DOHH2 (cell line): Measurements from ENCODE around the gene TYRO3.

Experiments
- H3F3A ChIP-seq: fragments of 200-600 bp; sonication (generic), shearing (Covaris generic); 2 replicates; pipeline ENCODE4 v1.6.0; 2016; ENCODE audit warnings: antibody characterized with exemption, mild to moderate bottlenecking; ENCODE audit not compliant: control insufficient read depth, insufficient read depth
- H3K27ac ChIP-seq: fragments of 200-600 bp; sonication (generic); 2 replicates; pipeline ENCODE4 v1.5.1; 2014; ENCODE audit warnings: low read depth, mild to moderate bottlenecking, low read length, moderate library complexity
- H3K27me3 ChIP-seq: fragments of 200-600 bp; sonication (generic); 2 replicates; pipeline ENCODE4 v1.6.1; 2014; ENCODE audit warnings: mild to moderate bottlenecking, low read length, mixed read lengths; ENCODE audit not compliant: control insufficient read depth
- H3K36me3 ChIP-seq: fragments of 200-600 bp; sonication (generic); 2 replicates; pipeline ENCODE4 v1.6.1; 2014; ENCODE audit warnings: mild to moderate bottlenecking, low read length, moderate library complexity, mixed read lengths; ENCODE audit not compliant: control insufficient read depth
- H3K4me1 ChIP-seq: fragments of 200-600 bp; sonication (generic); 2 replicates; pipeline ENCODE4 v1.6.1; 2014; ENCODE audit warnings: mild to moderate bottlenecking, low read length, mixed read lengths; ENCODE audit not compliant: control insufficient read depth
- H3K4me2 ChIP-seq: fragments of 200-600 bp; sonication (generic); 2 replicates; pipeline ENCODE4 v1.6.0; 2014; ENCODE audit warnings: mild to moderate bottlenecking, low read length, moderate library complexity
- H3K4me3 ChIP-seq: fragments of 200-600 bp; sonication (generic); 2 replicates; pipeline ENCODE4 v1.5.1; 2014; ENCODE audit warnings: mild to moderate bottlenecking, low read length, mixed read lengths
- H3K79me2 ChIP-seq: fragments of 200-600 bp; sonication (generic); 2 replicates; pipeline ENCODE4 v1.6.1; 2014; ENCODE audit warnings: mild to moderate bottlenecking, low read length, mixed read lengths; ENCODE audit not compliant: control insufficient read depth
- H3K9me2 ChIP-seq: fragments of 200-600 bp; sonication (generic); replicated peaks from 2 replicates; pipeline ENCODE4 v1.6.1; 2014; ENCODE audit warnings: mild to moderate bottlenecking, low read length, mixed read lengths; ENCODE audit not compliant: control insufficient read depth
- H3K9me3 ChIP-seq: fragments of 200-600 bp; sonication (generic); 2 replicates; pipeline ENCODE4 v1.6.1; 2014; ENCODE audit warnings: antibody characterized with exemption, low read length, mixed read lengths; ENCODE audit not compliant: control insufficient read depth, insufficient read depth
- H4K20me1 ChIP-seq: fragments of 200-600 bp; sonication (generic); 2 replicates; pipeline ENCODE4 v1.6.0; 2014; ENCODE audit warnings: low read depth, mild to moderate bottlenecking, antibody characterized with exemption, low read length, moderate library complexity; ENCODE audit not compliant: control insufficient read depth, insufficient read depth
- EZH2phosphoT487 ChIP-seq: fragments of 200-600 bp; sonication (generic); IDR thresholded peaks from 2 replicates; pipeline ENCODE4 v1.6.1; 2017; ENCODE audit warnings: borderline replicate concordance, mild to moderate bottlenecking, antibody characterized with exemption, low read length, moderate library complexity, mixed read lengths
- TF ChIP-seq, protein P1 (sequence below): fragments of 200-600 bp; sonication (generic); IDR thresholded peaks from one replicate; pipeline ENCODE4 v1.5.1; 2014; ENCODE audit warnings: antibody characterized with exemption, mild to moderate bottlenecking, low read depth, low read length; ENCODE audit not compliant: poor library complexity, severe bottlenecking

TYRO3 gene

DNA sequence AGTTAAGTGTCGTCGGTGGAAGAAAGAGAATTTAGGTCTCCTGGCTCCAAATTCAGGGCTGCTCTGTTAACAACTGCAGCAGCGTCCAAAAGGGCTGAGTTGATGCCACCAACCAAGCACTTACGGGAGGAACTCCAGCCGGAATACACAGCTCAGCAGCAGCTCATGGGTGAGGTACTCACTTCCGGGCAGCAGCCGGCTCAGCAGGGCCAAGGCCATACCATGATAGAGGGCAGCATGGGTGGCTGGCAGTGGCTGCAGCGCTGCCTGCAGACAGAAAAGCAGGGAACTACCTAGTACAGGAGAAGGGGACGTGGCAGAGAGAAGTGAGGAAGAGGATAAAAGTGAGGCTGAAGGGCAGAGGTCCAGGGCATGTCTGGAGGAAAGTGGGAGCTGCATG, 37.4 kb upstream of the TYRO3 start:
- Histone ChIP-seq H4K20me1 (no peaks in the 10 kb centered on the region), H3K27ac (no peak overlapping the region), H3K27me3 (no peaks in the 10 kb centered on the region), H3K9me3 (no peaks in the 10 kb centered on the region), H3K36me3 (peaks cover 21% of the 10 kb centered on the region), H3K9me2 (no peaks in the 10 kb centered on the region), H3F3A (no peaks in the 10 kb centered on the region), H3K4me2 (no peak overlapping the region), H3K79me2 (no peaks in the 10 kb centered on the region), H3K4me3 (no peak overlapping the region), H3K4me1 (no peaks in the 10 kb centered on the region)
- TF ChIP-seq, protein P1, sequence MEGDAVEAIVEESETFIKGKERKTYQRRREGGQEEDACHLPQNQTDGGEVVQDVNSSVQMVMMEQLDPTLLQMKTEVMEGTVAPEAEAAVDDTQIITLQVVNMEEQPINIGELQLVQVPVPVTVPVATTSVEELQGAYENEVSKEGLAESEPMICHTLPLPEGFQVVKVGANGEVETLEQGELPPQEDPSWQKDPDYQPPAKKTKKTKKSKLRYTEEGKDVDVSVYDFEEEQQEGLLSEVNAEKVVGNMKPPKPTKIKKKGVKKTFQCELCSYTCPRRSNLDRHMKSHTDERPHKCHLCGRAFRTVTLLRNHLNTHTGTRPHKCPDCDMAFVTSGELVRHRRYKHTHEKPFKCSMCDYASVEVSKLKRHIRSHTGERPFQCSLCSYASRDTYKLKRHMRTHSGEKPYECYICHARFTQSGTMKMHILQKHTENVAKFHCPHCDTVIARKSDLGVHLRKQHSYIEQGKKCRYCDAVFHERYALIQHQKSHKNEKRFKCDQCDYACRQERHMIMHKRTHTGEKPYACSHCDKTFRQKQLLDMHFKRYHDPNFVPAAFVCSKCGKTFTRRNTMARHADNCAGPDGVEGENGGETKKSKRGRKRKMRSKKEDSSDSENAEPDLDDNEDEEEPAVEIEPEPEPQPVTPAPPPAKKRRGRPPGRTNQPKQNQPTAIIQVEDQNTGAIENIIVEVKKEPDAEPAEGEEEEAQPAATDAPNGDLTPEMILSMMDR: no peak
- TF ChIP-seq EZH2phosphoT487: no peak

DNA sequence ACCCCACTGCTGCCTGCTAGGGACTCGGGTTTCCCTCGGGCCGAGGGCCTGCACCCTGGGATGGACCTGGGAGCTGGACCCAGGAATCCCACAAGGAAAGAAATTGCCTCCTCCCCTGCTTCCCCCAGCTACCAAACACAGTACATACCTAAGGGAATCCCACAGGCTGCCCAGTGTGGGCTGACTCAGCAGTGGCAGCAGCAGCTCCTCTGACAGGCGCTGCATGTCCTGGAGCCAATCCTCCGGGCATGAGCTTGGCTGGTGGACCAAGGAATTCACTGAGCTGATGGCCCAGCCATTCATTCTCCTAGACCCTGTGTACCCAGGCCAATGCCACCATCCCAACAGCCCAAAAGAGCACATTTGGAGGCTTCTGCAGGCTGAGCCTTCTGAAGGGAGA, 35.9 kb upstream of the TYRO3 start:
- H3K27ac ChIP-seq: no peak overlapping the region
- no peak overlapping the region for H3K4me3 ChIP-seq
- no peaks in the 10 kb centered on the region for H3K79me2 ChIP-seq
- no peak for TF ChIP-seq EZH2phosphoT487
- TF ChIP-seq, protein P1: no peak
- peaks cover 28% of the 10 kb centered on the region for H3K36me3 ChIP-seq
- H3K27me3 ChIP-seq: no peaks in the 10 kb centered on the region
- no peak overlapping the region for H3K4me2 ChIP-seq
- no peaks in the 10 kb centered on the region for H3K9me3 ChIP-seq
- no peaks in the 10 kb centered on the region for H4K20me1 ChIP-seq
- no peaks in the 10 kb centered on the region for H3F3A ChIP-seq
- H3K4me1 ChIP-seq: no peaks in the 10 kb centered on the region
- no peaks in the 10 kb centered on the region for H3K9me2 ChIP-seq

DNA sequence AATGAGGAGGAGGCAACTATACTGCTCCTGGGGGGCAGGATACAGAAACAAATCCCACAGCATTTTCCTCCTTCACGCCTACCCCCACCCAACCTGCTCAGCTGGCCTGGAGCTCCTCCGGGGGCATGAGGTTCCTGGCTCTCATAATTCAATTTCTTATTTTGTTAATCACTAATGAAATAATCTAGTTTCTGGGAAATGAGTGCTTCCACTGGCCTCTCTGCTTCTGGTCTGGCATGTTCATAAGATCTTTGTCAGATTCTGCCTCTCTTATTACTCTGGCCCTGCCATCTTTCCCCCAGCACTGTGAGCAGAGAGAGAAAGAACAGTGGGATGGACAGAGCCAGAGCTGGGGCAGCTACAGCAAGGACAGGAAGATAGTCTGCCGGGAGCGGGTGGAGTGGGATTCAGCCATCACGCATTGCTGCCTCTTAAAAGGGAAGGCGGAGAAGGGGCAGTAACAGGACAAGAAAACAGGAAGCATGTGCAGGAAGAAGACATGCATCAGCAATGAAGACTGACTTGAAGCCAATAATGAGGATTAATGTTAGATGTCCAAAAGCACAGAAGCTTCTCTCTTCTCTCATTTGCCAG, 28.6 kb upstream of the TYRO3 start:
- no peaks in the 10 kb centered on the region for H3F3A ChIP-seq
- no peaks in the 10 kb centered on the region for H4K20me1 ChIP-seq
- no peaks in the 10 kb centered on the region for H3K9me2 ChIP-seq
- H3K79me2 ChIP-seq: no peaks in the 10 kb centered on the region
- H3K4me3 ChIP-seq: peak overlapping the region; percentile 45
- H3K27me3 ChIP-seq: no peaks in the 10 kb centered on the region
- peak overlapping the region; percentile 55 for H3K4me2 ChIP-seq
- H3K4me1 ChIP-seq: peaks cover 21% of the 10 kb centered on the region
- H3K27ac ChIP-seq: peak overlapping the region; percentile 68
- H3K36me3 ChIP-seq: peaks cover 71% of the 10 kb centered on the region
- no peak for TF ChIP-seq EZH2phosphoT487
- TF ChIP-seq, protein P1: no peak
- no peaks in the 10 kb centered on the region for H3K9me3 ChIP-seq

DNA sequence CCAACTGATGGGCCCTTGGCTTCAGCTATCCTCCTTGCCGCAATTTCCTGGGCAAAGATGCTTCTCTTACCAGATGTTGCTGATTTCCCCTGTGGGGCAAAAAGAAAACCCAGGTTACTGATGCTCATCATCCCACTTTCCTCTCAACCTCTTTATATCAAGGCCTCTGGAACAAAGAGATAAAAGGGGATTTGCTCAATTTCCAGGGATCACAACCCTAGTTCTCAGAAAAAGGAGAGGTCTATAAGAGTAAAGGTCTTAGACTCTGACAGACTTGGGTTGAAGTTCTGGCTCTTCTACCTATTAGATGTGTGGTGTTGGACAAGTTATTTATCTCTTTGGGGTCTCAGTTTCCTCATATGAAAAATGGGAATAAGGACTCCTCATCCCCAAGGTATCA, 23.5 kb upstream of the TYRO3 start:
- H3K9me3 ChIP-seq: no peaks in the 10 kb centered on the region
- no peaks in the 10 kb centered on the region for H4K20me1 ChIP-seq
- peaks cover 46% of the 10 kb centered on the region for H3K36me3 ChIP-seq
- no peaks in the 10 kb centered on the region for H3K9me2 ChIP-seq
- H3K4me2 ChIP-seq: no peak overlapping the region
- H3K4me1 ChIP-seq: peaks cover 18% of the 10 kb centered on the region
- no peaks in the 10 kb centered on the region for H3K79me2 ChIP-seq
- no peak overlapping the region for H3K27ac ChIP-seq
- no peak for TF ChIP-seq EZH2phosphoT487
- TF ChIP-seq, protein P1: no peak
- H3F3A ChIP-seq: no peaks in the 10 kb centered on the region
- no peaks in the 10 kb centered on the region for H3K27me3 ChIP-seq
- H3K4me3 ChIP-seq: no peak overlapping the region
